ENCODE measurements around the gene KCTD19.

- TF ChIP-seq CTCF (conservative IDR thresholded peaks at IDR 0.05; ENCODE audit: low read depth, low read length) (no peak), EZH2 (IDR thresholded peaks at IDR 0.05; ENCODE audit: borderline replicate concordance, low read depth, low read length, poor library complexity, severe bottlenecking) (no peak)
Observed at GRCh38 chr16:67264866-67265265, 61.7 kb downstream of the KCTD19 start.
